ENCODE data around the gene TP53RK. TPM values are rescaled to one million over a fixed set of nuclear protein-coding genes. Genes with fewer than 3 reads are reported as not detected.

The TP53RK gene
- total and polyA plus RNA-seq, 2 of the 13 experiments (the other 11 are each of a cell fraction or from before 2014, with no cell fraction given), result 12.9 to 25.5 TPM

DNA sequence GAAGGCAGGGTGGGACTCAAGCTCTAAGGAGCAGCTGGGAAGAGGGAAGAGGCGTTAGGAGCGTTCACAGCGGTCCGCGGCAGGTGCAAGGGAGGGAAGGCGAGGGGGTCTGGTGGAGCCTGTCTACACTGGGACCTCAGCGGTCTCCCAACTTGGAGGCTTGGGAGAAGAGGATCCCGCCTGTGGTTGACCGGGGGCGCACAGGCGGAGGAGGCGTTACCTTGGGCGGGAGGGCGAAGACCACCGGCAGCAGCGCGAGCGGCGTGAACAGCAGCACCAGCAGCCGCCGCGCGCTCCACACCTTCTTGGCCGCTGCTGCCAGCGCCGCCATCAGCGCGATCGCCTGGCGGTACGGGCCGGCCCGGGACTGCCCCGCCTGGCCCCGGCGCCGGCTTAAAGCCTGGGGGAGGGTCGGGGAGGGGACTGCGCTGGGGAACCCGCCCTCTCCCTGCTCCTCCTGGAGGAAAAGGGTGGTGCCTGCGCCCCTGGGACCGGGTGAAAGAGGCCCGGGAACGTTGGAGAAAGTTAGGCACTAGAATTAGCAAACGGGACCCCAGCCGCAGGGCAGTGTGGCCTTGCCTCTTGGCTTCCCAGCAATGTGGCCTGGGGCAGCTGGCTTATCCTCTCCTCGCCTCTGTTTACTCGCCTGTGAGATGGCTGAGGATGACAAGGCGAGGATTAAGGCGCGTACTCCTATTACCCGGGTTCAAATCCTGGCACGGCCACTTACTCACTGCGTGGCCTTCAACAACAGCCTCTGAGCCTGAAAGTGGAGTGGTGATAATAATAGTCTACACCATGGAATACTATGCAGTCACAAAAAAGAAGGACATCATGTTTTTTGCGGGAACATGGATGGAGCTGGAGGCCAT is 37.9 kb downstream of the TP53RK start, which contains the start of gene SLC13A3 (continued):
- TF ChIP-seq SNAPC5 (CRISPR knock-in tag; IDR thresholded peaks at IDR 0.05; ENCODE audit: borderline replicate concordance) (0 out of 2 replicates have a peak, but pooled peaks have one; percentile 20), STAG1 (CRISPR knock-in tag; IDR thresholded peaks at IDR 0.05) (peak; percentile 35), ZNF441 (CRISPR knock-in tag; IDR thresholded peaks at IDR 0.05; ENCODE audit: borderline replicate concordance) (0 out of 2 replicates have a peak, but pooled peaks have one; percentile 47), FLYWCH1 (CRISPR knock-in tag; IDR thresholded peaks at IDR 0.05) (0 out of 2 replicates have a peak, but pooled peaks have one; percentile 72), ERF (CRISPR knock-in tag; IDR thresholded peaks at IDR 0.05) (peak; percentile 37; the same call in 1 of the 2 replicates), CEBPG (CRISPR knock-in tag; IDR thresholded peaks at IDR 0.05) (0 out of 2 replicates have a peak, but pooled peaks have one; percentile 13), ZMYM4 (CRISPR knock-in tag; IDR thresholded peaks at IDR 0.05) (peak; percentile 80), ZNF275 (CRISPR knock-in tag; IDR thresholded peaks at IDR 0.05; ENCODE audit: borderline replicate concordance) (peak; percentile 92), CREB1 (IDR thresholded peaks at IDR 0.05) (no peak), CREB1 (CRISPR knock-in tag; IDR thresholded peaks at IDR 0.05) (no peak), ZC3H13 (CRISPR knock-in tag; IDR thresholded peaks at IDR 0.05) (no peak; the same call in 1 of the 2 replicates), KDM4B (CRISPR knock-in tag; IDR thresholded peaks at IDR 0.05) (no peak; the same call in 1 of the 2 replicates), ONECUT2 (CRISPR knock-in tag; IDR thresholded peaks at IDR 0.05) (no peak), NFKBIZ (CRISPR knock-in tag; IDR thresholded peaks at IDR 0.05) (0 out of 2 replicates have a peak, but pooled peaks have one; percentile 56), ZNF124 (CRISPR knock-in tag; IDR thresholded peaks at IDR 0.05) (peak; percentile 82; the same call in 1 of the 2 replicates), PPARG (CRISPR knock-in tag; conservative IDR thresholded peaks at IDR 0.05) (peak; percentile 56; the same call in 1 of the 2 replicates), EP300 (IDR thresholded peaks at IDR 0.05; ENCODE audit: low read depth in 2 of 2, low read length in 2 of 2) (0 out of 4 replicates have a peak, but pooled peaks of 1 of the 2 experiments have one; percentile 9), EP300 (CRISPR knock-in tag; IDR thresholded peaks at IDR 0.05; ENCODE audit: borderline replicate concordance) (peak; percentile 55; the same call in 1 of the 2 replicates), ZBTB7B (CRISPR knock-in tag; IDR thresholded peaks at IDR 0.05) (peak; percentile 94)
- TF ChIP-seq, protein P1, sequence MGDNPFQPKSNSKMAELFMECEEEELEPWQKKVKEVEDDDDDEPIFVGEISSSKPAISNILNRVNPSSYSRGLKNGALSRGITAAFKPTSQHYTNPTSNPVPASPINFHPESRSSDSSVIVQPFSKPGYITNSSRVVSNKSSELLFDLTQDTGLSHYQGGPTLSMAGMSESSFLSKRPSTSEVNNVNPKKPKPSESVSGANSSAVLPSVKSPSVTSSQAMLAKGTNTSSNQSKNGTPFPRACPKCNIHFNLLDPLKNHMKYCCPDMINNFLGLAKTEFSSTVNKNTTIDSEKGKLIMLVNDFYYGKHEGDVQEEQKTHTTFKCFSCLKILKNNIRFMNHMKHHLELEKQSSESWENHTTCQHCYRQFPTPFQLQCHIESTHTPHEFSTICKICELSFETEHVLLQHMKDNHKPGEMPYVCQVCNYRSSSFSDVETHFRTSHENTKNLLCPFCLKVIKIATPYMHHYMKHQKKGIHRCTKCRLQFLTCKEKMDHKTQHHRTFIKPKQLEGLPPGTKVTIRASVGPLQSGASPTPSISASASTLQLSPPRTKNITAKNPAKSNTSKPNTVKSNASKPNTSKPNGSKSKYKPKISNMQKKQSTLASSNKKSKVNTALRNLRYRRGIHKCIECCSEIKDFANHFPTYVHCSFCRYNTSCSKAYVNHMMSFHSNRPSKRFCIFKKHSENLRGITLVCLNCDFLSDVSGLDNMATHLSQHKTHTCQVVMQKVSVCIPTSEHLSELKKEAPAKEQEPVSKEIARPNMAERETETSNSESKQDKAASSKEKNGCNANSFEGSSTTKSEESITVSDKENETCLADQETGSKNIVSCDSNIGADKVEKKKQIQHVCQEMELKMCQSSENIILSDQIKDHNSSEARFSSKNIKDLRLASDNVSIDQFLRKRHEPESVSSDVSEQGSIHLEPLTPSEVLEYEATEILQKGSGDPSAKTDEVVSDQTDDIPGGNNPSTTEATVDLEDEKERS (CRISPR knock-in tag; IDR thresholded peaks at IDR 0.05), result peak; percentile 77; the same call in 1 of the 2 replicates
- TF ChIP-seq, protein P2, sequence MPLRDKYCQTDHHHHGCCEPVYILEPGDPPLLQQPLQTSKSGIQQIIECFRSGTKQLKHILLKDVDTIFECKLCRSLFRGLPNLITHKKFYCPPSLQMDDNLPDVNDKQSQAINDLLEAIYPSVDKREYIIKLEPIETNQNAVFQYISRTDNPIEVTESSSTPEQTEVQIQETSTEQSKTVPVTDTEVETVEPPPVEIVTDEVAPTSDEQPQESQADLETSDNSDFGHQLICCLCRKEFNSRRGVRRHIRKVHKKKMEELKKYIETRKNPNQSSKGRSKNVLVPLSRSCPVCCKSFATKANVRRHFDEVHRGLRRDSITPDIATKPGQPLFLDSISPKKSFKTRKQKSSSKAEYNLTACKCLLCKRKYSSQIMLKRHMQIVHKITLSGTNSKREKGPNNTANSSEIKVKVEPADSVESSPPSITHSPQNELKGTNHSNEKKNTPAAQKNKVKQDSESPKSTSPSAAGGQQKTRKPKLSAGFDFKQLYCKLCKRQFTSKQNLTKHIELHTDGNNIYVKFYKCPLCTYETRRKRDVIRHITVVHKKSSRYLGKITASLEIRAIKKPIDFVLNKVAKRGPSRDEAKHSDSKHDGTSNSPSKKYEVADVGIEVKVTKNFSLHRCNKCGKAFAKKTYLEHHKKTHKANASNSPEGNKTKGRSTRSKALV (CRISPR knock-in tag; IDR thresholded peaks at IDR 0.05), result peak; percentile 90; the same call in 1 of the 2 replicates
- TF ChIP-seq, protein P3, sequence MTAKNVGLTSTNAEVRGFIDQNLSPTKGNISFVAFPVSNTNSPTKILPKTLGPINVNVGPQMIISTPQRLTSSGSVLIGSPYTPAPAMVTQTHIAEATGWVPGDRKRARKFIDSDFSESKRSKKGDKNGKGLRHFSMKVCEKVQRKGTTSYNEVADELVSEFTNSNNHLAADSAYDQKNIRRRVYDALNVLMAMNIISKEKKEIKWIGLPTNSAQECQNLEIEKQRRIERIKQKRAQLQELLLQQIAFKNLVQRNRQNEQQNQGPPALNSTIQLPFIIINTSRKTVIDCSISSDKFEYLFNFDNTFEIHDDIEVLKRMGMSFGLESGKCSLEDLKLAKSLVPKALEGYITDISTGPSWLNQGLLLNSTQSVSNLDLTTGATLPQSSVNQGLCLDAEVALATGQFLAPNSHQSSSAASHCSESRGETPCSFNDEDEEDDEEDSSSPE (CRISPR knock-in tag; IDR thresholded peaks at IDR 0.05), result peak; percentile 49; the same call in 1 of the 2 replicates

All from HepG2 (cell line).